SU-DHL-6 (cell line): ENCODE measurements around the gene UBL3.

ENCODE experiments used
- H2AFZ ChIP-seq: fragments of 200-600 bp; sonication (generic); 2 replicates; pipeline ENCODE4 v1.6.1; 2014; ENCODE audit warnings: low read depth, mild to moderate bottlenecking, moderate library complexity, mixed read lengths, antibody characterized with exemption, low read length; ENCODE audit not compliant: severe bottlenecking
- H3F3A ChIP-seq: fragments of 200-600 bp; shearing (Covaris generic); 2 replicates; pipeline ENCODE4 v1.6.0; 2016; ENCODE audit warnings: antibody characterized with exemption, mild to moderate bottlenecking; ENCODE audit not compliant: insufficient read depth
- H3K27ac ChIP-seq: fragments of 200-600 bp; sonication (generic); 2 replicates; pipeline ENCODE4 v1.5.1; 2016; ENCODE audit warnings: low read depth, mild to moderate bottlenecking, low read length, moderate library complexity, mixed read lengths
- H3K27me3 ChIP-seq: fragments of 200-600 bp; sonication (generic), shearing (Covaris generic); 2 replicates; pipeline ENCODE4 v1.6.0; 2014; ENCODE audit warnings: mild to moderate bottlenecking, low read length
- H3K36me3 ChIP-seq: fragments of 200-600 bp; sonication (generic); 2 replicates; pipeline ENCODE4 v1.6.1; 2014; ENCODE audit warnings: mild to moderate bottlenecking, low read length, mixed read lengths
- H3K4me2 ChIP-seq: fragments of 300-600, 200-600 bp; shearing (Covaris generic), sonication (generic); 2 replicates; pipeline ENCODE4 v1.6.0; 2014; ENCODE audit warnings: low read length, low read depth, mild to moderate bottlenecking; ENCODE audit not compliant: poor library complexity, severe bottlenecking
- H3K4me3 ChIP-seq: fragments of 200-600 bp; sonication (generic); 2 replicates; pipeline ENCODE4 v1.5.1; 2014; ENCODE audit warnings: antibody characterized with exemption, low read length, mild to moderate bottlenecking, mixed read lengths; ENCODE audit not compliant: insufficient read depth, poor library complexity, severe bottlenecking
- H3K79me2 ChIP-seq: fragments of 200-600 bp; sonication (generic); 2 replicates; pipeline ENCODE4 v1.6.1; 2014; ENCODE audit warnings: mild to moderate bottlenecking, low read length, moderate library complexity; ENCODE audit not compliant: insufficient read depth
- H3K9ac ChIP-seq: fragments of 200-600 bp; sonication (generic); 2 replicates; pipeline ENCODE4 v1.7.0; 2014; ENCODE audit warnings: mild to moderate bottlenecking, low read length
- H3K9me2 ChIP-seq: fragments of 200-600 bp; sonication (generic); replicated peaks from 2 replicates; pipeline ENCODE4 v1.6.1; 2014; ENCODE audit warnings: low read length; ENCODE audit not compliant: insufficient read depth
- H3K9me3 ChIP-seq: fragments of 200-600 bp; sonication (generic); 2 replicates; pipeline ENCODE4 v1.6.1; 2014; ENCODE audit warnings: low read length, mixed read lengths; ENCODE audit not compliant: insufficient read depth
- H4K20me1 ChIP-seq: fragments of 200-600 bp; sonication (generic); 2 replicates; pipeline ENCODE4 v1.6.1; 2014; ENCODE audit warnings: low read depth, mild to moderate bottlenecking, antibody characterized with exemption, low read length, moderate library complexity, mixed read lengths
- CTCF ChIP-seq: fragments of 200-600 bp; sonication (generic); IDR thresholded peaks from one replicate; pipeline ENCODE4 v1.5.1; 2017; ENCODE audit warnings: antibody characterized with exemption, mild to moderate bottlenecking, low read length, moderate library complexity; ENCODE audit not compliant: insufficient read depth, poor library complexity, severe bottlenecking
- EZH2phosphoT487 ChIP-seq: fragments of 200-600 bp; sonication (generic), shearing (Covaris generic); conservative IDR thresholded peaks from 2 replicates; pipeline ENCODE4 v1.6.1; 2018; ENCODE audit warnings: mild to moderate bottlenecking, antibody characterized with exemption, low read length, moderate library complexity, mixed read lengths

UBL3 gene

GRCh38 chr13:29810145-29810742, 40.2 kb downstream of the UBL3 start:
- TF ChIP-seq CTCF, result no peak
- no peak for TF ChIP-seq EZH2phosphoT487
- H3K9me3 ChIP-seq, result no peaks in the 10 kb centered on the region
- H3K27ac ChIP-seq, result no peak overlapping the region
- H4K20me1 ChIP-seq, result 0 out of 2 replicates have a peak, but pooled peaks cover under 1% of the 10 kb centered on the region
- H2AFZ ChIP-seq, result no peak overlapping the region
- H3K9me2 ChIP-seq, result no peaks in the 10 kb centered on the region
- H3F3A ChIP-seq, result no peaks in the 10 kb centered on the region
- H3K9ac ChIP-seq, result no peak overlapping the region
- no peak overlapping the region for H3K4me3 ChIP-seq
- H3K4me2 ChIP-seq, result no peak overlapping the region
- H3K27me3 ChIP-seq, result no peaks in the 10 kb centered on the region
- no peaks in the 10 kb centered on the region for H3K79me2 ChIP-seq
- no peaks in the 10 kb centered on the region for H3K36me3 ChIP-seq

DNA sequence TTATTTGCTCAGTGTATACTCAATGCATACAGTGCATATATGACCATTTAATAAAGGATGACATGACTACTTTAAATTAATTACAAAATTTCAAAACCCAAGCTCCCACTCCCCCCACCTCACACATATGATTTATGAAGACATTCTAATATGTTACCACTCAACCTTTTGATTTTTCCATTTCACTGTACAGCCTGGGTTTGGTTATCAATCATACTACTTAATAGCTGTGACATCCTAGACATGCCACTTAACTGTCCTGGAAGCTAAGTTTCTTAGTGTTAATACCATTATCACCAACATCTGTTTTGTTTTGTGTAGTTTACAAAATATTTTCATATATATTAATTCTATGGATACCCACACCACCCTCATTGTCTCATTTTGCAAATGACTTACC, 42.2 kb downstream of the UBL3 start:
- no peak overlapping the region for H3K4me3 ChIP-seq
- no peak overlapping the region for H2AFZ ChIP-seq
- H3K27ac ChIP-seq, result no peak overlapping the region
- H3F3A ChIP-seq, result no peaks in the 10 kb centered on the region
- no peaks in the 10 kb centered on the region for H3K36me3 ChIP-seq
- H3K79me2 ChIP-seq, result no peaks in the 10 kb centered on the region
- H3K9me2 ChIP-seq, result no peaks in the 10 kb centered on the region
- no peak for TF ChIP-seq CTCF
- TF ChIP-seq EZH2phosphoT487, result no peak
- H3K9ac ChIP-seq, result no peak overlapping the region
- no peak overlapping the region for H3K4me2 ChIP-seq
- H3K27me3 ChIP-seq, result no peaks in the 10 kb centered on the region
- no peaks in the 10 kb centered on the region for H3K9me3 ChIP-seq
- H4K20me1 ChIP-seq, result 0 out of 2 replicates have a peak, but pooled peaks cover 3% of the 10 kb centered on the region

GRCh38 chr13:29805994-29806979, 44.1 kb downstream of the UBL3 start:
- Histone ChIP-seq H3K27ac (no peak overlapping the region), H4K20me1 (0 out of 2 replicates have a peak, but pooled peaks cover 3% of the 10 kb centered on the region), H3K9me3 (no peaks in the 10 kb centered on the region), H3K9me2 (no peaks in the 10 kb centered on the region), H3K36me3 (no peaks in the 10 kb centered on the region), H3K27me3 (no peaks in the 10 kb centered on the region), H3F3A (no peaks in the 10 kb centered on the region), H3K79me2 (no peaks in the 10 kb centered on the region), H2AFZ (no peak overlapping the region), H3K4me3 (no peak overlapping the region), H3K9ac (no peak overlapping the region), H3K4me2 (no peak overlapping the region)
- TF ChIP-seq CTCF, result no peak
- no peak for TF ChIP-seq EZH2phosphoT487
